Loucy (cell line): ENCODE data around the gene ALPK1.

ENCODE experiments used
- H2AFZ ChIP-seq: fragments of 200-600 bp; sonication (generic); 2 replicates; pipeline ENCODE4 v1.6.0; 2016; ENCODE audit warnings: antibody characterized with exemption, mild to moderate bottlenecking, low read length, moderate library complexity
- H3F3A ChIP-seq: fragments of 200-600 bp; 2 replicates; pipeline ENCODE4 v1.6.0; 2016; ENCODE audit warnings: antibody characterized with exemption, low read depth, mild to moderate bottlenecking
- H3K27me3 ChIP-seq: fragments of 200-600 bp; sonication (generic); 2 replicates; pipeline ENCODE4 v1.6.1; 2014; ENCODE audit warnings: low read length, mild to moderate bottlenecking; ENCODE audit not compliant: insufficient read depth, poor library complexity, severe bottlenecking
- H3K36me3 ChIP-seq: fragments of 200-600 bp; sonication (generic); 2 replicates; pipeline ENCODE4 v1.6.1; 2016; ENCODE audit warnings: low read length; ENCODE audit not compliant: insufficient read depth
- H3K4me1 ChIP-seq: fragments of 200-600 bp; sonication (generic); 2 replicates; pipeline ENCODE4 v1.5.1; 2014; ENCODE audit warnings: low read length, mild to moderate bottlenecking; ENCODE audit not compliant: insufficient read depth, poor library complexity, severe bottlenecking
- H3K4me2 ChIP-seq: fragments of 200-600 bp; sonication (generic); 2 replicates; pipeline ENCODE4 v1.6.0; 2014; ENCODE audit warnings: antibody characterized with exemption, low read length, low read depth, mild to moderate bottlenecking; ENCODE audit not compliant: poor library complexity, severe bottlenecking
- H3K4me3 ChIP-seq: fragments of 200-600 bp; sonication (generic); 2 replicates; pipeline ENCODE4 v1.5.1; 2014; ENCODE audit warnings: low read length, mild to moderate bottlenecking, mixed read lengths; ENCODE audit not compliant: poor library complexity, severe bottlenecking
- H3K79me2 ChIP-seq: fragments of 200-600 bp; sonication (generic); 2 replicates; pipeline ENCODE4 v1.6.1; 2014; ENCODE audit warnings: low read length; ENCODE audit not compliant: insufficient read depth
- H3K9ac ChIP-seq: fragments of 200-600 bp; sonication (generic); 2 replicates; pipeline ENCODE4 v1.6.0; 2014; ENCODE audit warnings: mild to moderate bottlenecking, low read depth, low read length, moderate library complexity; ENCODE audit not compliant: poor library complexity, severe bottlenecking
- H3K9me2 ChIP-seq: fragments of 200-600 bp; sonication (generic); replicated peaks from 2 replicates; pipeline ENCODE4 v1.6.1; 2016; ENCODE audit warnings: low read depth, low read length, mixed read lengths
- H3K9me3 ChIP-seq: fragments of 200-600 bp; sonication (generic); 2 replicates; pipeline ENCODE4 v1.6.1; 2014; ENCODE audit warnings: mild to moderate bottlenecking, antibody characterized with exemption, low read length, low read depth; ENCODE audit not compliant: insufficient read depth
- H4K20me1 ChIP-seq: fragments of 200-600 bp; sonication (generic); 2 replicates; pipeline ENCODE4 v1.6.0; 2014; ENCODE audit warnings: antibody characterized with exemption, low read length, mild to moderate bottlenecking; ENCODE audit not compliant: insufficient read depth, poor library complexity, severe bottlenecking
- EZH2phosphoT487 ChIP-seq: fragments of 200-600 bp; IDR thresholded peaks from 2 replicates; pipeline ENCODE4 v1.6.1; 2018; ENCODE audit warnings: antibody characterized with exemption, mild to moderate bottlenecking, moderate library complexity, borderline replicate concordance
- TF ChIP-seq, protein P1 (sequence below): fragments of 200-600 bp; sonication (generic); conservative IDR thresholded peaks from 2 replicates; pipeline ENCODE4 v1.5.1; 2014; ENCODE audit warnings: mild to moderate bottlenecking, antibody characterized with exemption, low read length

Gene ALPK1

DNA sequence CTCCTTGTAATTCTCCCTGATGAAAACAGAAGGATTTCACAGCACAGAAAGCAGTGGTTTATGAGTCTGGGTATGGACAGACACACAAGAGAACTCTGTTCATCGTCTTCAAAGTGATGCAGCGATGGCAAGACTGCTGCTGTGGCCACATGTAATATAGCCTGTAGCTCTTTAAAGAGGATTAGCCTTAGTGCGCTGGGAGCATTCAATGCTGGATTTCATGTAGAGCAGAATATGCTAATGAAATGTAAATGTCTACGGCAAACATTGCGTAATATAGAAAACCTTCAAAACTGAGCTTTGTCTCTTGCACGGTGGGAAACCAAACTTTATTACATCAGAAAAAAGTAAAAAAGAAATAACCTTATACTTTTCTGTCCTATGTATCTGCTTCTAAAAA lies 42.9 kb downstream of the ALPK1 start:
- Histone ChIP-seq H3K4me3 (no peak overlapping the region), H3K9me2 (no peaks in the 10 kb centered on the region), H3K27me3 (no peaks in the 10 kb centered on the region), H3K36me3 (no peaks in the 10 kb centered on the region), H3K79me2 (no peaks in the 10 kb centered on the region), H3F3A (no peaks in the 10 kb centered on the region), H3K9ac (no peak overlapping the region), H2AFZ (no peak overlapping the region), H3K4me1 (no peaks in the 10 kb centered on the region), H4K20me1 (no peaks in the 10 kb centered on the region), H3K9me3 (no peaks in the 10 kb centered on the region), H3K4me2 (no peak overlapping the region)
- no peak for TF ChIP-seq EZH2phosphoT487
- TF ChIP-seq, protein P1, sequence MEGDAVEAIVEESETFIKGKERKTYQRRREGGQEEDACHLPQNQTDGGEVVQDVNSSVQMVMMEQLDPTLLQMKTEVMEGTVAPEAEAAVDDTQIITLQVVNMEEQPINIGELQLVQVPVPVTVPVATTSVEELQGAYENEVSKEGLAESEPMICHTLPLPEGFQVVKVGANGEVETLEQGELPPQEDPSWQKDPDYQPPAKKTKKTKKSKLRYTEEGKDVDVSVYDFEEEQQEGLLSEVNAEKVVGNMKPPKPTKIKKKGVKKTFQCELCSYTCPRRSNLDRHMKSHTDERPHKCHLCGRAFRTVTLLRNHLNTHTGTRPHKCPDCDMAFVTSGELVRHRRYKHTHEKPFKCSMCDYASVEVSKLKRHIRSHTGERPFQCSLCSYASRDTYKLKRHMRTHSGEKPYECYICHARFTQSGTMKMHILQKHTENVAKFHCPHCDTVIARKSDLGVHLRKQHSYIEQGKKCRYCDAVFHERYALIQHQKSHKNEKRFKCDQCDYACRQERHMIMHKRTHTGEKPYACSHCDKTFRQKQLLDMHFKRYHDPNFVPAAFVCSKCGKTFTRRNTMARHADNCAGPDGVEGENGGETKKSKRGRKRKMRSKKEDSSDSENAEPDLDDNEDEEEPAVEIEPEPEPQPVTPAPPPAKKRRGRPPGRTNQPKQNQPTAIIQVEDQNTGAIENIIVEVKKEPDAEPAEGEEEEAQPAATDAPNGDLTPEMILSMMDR: no peak

DNA sequence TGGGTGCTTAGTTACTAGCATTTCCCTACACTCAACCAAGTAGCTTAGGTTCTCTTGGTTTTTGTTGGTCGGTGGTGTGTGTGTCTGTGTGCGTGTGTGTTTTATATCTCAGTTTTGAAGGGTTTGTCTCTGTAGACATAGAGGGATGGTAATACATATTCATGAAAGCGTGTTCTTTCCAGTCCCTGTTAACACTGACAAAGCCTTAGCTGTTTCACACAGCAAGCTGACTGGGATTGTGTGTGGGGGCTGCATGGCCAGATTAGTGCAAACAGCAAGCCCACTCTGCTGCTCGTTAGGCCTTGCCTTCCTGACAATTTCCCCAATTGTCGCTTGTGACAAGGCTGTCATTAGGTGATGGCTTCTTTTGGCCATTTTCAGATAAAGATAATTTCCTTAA lies 43.9 kb downstream of the ALPK1 start:
- Histone ChIP-seq H3K4me3 (no peak overlapping the region), H3K79me2 (no peaks in the 10 kb centered on the region), H3K36me3 (no peaks in the 10 kb centered on the region), H3K4me1 (no peaks in the 10 kb centered on the region), H3K4me2 (no peak overlapping the region), H4K20me1 (no peaks in the 10 kb centered on the region), H3K27me3 (no peaks in the 10 kb centered on the region), H3K9me3 (no peaks in the 10 kb centered on the region), H3K9me2 (no peaks in the 10 kb centered on the region), H3F3A (no peaks in the 10 kb centered on the region), H3K9ac (no peak overlapping the region), H2AFZ (no peak overlapping the region)
- TF ChIP-seq EZH2phosphoT487: no peak
- TF ChIP-seq, protein P1: no peak

DNA sequence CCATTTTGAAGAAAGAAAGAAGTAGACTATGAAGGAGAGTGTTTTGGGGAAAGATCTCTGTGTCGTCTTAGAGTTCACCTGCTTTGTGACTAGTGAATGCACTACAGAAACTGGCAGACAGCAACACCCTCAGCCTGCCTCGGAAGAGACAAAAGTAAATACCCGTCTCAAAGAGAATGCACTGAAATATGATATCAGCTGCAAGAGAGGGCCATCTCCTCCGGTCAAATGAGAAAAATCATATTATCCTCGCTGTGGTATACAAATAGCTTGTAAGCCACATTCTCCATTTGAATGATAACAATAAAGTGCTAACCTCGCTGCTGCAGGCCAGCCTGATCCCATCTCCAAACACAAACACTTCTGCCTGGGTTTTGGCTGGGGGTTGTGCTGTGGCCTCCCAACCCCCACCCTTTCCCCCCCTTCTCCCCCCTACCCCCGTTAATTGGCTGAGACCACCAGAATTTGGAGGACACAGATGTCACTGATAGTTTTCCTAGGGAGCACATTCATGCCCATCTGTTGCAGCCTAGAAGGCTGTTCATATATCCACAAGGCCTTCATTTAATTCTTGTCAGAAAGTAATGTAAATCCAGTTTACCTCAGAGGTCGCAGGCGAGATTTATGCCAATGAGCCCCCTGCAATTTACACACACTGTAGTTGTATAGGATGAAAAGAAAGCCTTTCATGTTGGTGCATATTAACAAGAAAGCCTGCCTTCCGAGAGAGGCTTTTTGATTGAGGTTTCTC lies 46.3 kb downstream of the ALPK1 start:
- H2AFZ ChIP-seq: no peak overlapping the region
- no peaks in the 10 kb centered on the region for H4K20me1 ChIP-seq
- H3K4me1 ChIP-seq: no peaks in the 10 kb centered on the region
- H3K9me2 ChIP-seq: no peaks in the 10 kb centered on the region
- no peak overlapping the region for H3K9ac ChIP-seq
- no peaks in the 10 kb centered on the region for H3K9me3 ChIP-seq
- no peaks in the 10 kb centered on the region for H3F3A ChIP-seq
- no peak overlapping the region for H3K4me2 ChIP-seq
- no peaks in the 10 kb centered on the region for H3K27me3 ChIP-seq
- no peaks in the 10 kb centered on the region for H3K36me3 ChIP-seq
- no peaks in the 10 kb centered on the region for H3K79me2 ChIP-seq
- H3K4me3 ChIP-seq: no peak overlapping the region
- TF ChIP-seq, protein P1: no peak
- no peak for TF ChIP-seq EZH2phosphoT487
